ENCODE data around the gene ZBTB40.

GRCh38 chr1:22416555-22417454 lies 34.8 kb upstream of the ZBTB40 start:
- peak; percentile 98 for TF ChIP-seq CTCF (IDR thresholded peaks at IDR 0.05; ENCODE audit: borderline replicate concordance, extremely low read depth, low read length, poor library complexity, severe bottlenecking)
- no peak for TF ChIP-seq EZH2 (IDR thresholded peaks at IDR 0.05; ENCODE audit: borderline replicate concordance, low read depth, low read length, severe bottlenecking)

Data from DND-41 (cell line).